HCT116 (cell line): ENCODE results near the gene RP9.

Experiments used
- CEBPB ChIP-seq: IDR thresholded peaks from 2 replicates; pipeline ENCODE4 v1.6.1; 2012; ENCODE audit warnings: low read depth
- EGR1 ChIP-seq: IDR thresholded peaks from 2 replicates; pipeline ENCODE4 v1.6.1; 2012; ENCODE audit warnings: low read depth
- EZH2 ChIP-seq: fragments of 200-600 bp; sonication (generic); IDR thresholded peaks from 2 replicates; pipeline ENCODE4 v1.6.1; 2017; ENCODE audit warnings: antibody characterized with exemption, mixed run types
- FOSL1 ChIP-seq: IDR thresholded peaks from 2 replicates; pipeline ENCODE4 v1.6.1; 2012; ENCODE audit warnings: low read depth
- POLR2A ChIP-seq: IDR thresholded peaks from 2 replicates; pipeline ENCODE4 v1.7.0; 2011; ENCODE audit warnings: borderline replicate concordance; ENCODE audit not compliant: insufficient read depth, insufficient read length; ENCODE audit errors: extremely low read depth
- POLR2AphosphoS5 ChIP-seq: IDR thresholded peaks from 2 replicates; pipeline ENCODE4 v1.6.1; 2011; ENCODE audit warnings: mild to moderate bottlenecking, low read depth, low read length, moderate library complexity
- SIN3A ChIP-seq: IDR thresholded peaks from 2 replicates; pipeline ENCODE4 v1.6.1; 2012; ENCODE audit warnings: low read depth
- SP1 ChIP-seq: IDR thresholded peaks from 2 replicates; pipeline ENCODE4 v1.6.1; 2012; ENCODE audit warnings: low read depth
- TCF7L2 ChIP-seq: IDR thresholded peaks from 2 replicates; pipeline ENCODE4 v1.7.0; 2011; ENCODE audit warnings: borderline replicate concordance, inconsistent platforms; ENCODE audit not compliant: insufficient read depth, insufficient read length; ENCODE audit errors: extremely low read depth
- TF ChIP-seq, protein P1 (sequence below), 3 experiments: fragments of 200-600 bp in 1 of 3; sonication (generic) in 1 of 3; IDR thresholded peaks in 2 of 3; conservative IDR thresholded peaks in 1 of 3; 2 replicates each; pipeline ENCODE4 v1.5.1; 2012 to 2017; ENCODE audit warnings: low read depth in 2 of 3, low read length in 2 of 3, antibody characterized with exemption in 1 of 3, borderline replicate concordance in 1 of 3, control low read depth in 1 of 3, mild to moderate bottlenecking in 1 of 3, mixed read lengths in 1 of 3, mixed run types in 1 of 3, moderate library complexity in 1 of 3; ENCODE audit not compliant: insufficient read depth in 1 of 3
- TF ChIP-seq, protein P2 (sequence below): IDR thresholded peaks from 2 replicates; pipeline ENCODE4 v1.6.1; 2011; ENCODE audit warnings: mild to moderate bottlenecking, low read length, moderate library complexity; ENCODE audit not compliant: insufficient replicate concordance; ENCODE audit errors: extremely low read depth
- TF ChIP-seq, protein P3 (sequence below): IDR thresholded peaks from 2 replicates; pipeline ENCODE4 v1.6.1; 2012; ENCODE audit warnings: low read depth
- TF ChIP-seq, protein P4 (sequence below): IDR thresholded peaks from 2 replicates; pipeline ENCODE4 v1.6.1; 2012

DNA sequence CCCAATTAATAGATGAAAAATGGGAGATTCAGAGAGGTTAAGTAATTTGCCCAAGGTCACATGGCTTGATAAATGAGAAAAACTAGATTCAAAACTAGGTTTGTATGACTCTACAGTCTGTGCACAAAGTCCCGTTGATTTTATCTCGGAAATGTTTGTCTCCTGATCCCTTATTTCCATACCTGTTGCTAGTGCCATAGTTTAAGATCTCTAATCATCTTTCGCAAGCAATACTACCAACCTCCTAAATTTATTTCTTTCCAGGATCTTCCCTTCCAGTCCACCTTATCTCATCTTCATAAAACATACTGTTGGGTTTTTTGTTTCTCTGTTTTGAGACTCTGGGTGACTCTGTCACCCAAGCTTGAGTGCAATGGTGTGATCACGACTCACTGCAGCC lies 49.6 kb downstream of the RP9 start:
- TF ChIP-seq EGR1 = no peak
- TF ChIP-seq, protein P1, sequence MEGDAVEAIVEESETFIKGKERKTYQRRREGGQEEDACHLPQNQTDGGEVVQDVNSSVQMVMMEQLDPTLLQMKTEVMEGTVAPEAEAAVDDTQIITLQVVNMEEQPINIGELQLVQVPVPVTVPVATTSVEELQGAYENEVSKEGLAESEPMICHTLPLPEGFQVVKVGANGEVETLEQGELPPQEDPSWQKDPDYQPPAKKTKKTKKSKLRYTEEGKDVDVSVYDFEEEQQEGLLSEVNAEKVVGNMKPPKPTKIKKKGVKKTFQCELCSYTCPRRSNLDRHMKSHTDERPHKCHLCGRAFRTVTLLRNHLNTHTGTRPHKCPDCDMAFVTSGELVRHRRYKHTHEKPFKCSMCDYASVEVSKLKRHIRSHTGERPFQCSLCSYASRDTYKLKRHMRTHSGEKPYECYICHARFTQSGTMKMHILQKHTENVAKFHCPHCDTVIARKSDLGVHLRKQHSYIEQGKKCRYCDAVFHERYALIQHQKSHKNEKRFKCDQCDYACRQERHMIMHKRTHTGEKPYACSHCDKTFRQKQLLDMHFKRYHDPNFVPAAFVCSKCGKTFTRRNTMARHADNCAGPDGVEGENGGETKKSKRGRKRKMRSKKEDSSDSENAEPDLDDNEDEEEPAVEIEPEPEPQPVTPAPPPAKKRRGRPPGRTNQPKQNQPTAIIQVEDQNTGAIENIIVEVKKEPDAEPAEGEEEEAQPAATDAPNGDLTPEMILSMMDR (IDR thresholded peaks at IDR 0.05 in 2 of 3, conservative IDR thresholded peaks at IDR 0.05 in 1 of 3; ENCODE audit: borderline replicate concordance in 1 of 3, insufficient read depth in 1 of 3, low read depth in 2 of 3, low read length in 2 of 3) = no peak
- no peak for TF ChIP-seq POLR2A
- TF ChIP-seq, protein P2, sequence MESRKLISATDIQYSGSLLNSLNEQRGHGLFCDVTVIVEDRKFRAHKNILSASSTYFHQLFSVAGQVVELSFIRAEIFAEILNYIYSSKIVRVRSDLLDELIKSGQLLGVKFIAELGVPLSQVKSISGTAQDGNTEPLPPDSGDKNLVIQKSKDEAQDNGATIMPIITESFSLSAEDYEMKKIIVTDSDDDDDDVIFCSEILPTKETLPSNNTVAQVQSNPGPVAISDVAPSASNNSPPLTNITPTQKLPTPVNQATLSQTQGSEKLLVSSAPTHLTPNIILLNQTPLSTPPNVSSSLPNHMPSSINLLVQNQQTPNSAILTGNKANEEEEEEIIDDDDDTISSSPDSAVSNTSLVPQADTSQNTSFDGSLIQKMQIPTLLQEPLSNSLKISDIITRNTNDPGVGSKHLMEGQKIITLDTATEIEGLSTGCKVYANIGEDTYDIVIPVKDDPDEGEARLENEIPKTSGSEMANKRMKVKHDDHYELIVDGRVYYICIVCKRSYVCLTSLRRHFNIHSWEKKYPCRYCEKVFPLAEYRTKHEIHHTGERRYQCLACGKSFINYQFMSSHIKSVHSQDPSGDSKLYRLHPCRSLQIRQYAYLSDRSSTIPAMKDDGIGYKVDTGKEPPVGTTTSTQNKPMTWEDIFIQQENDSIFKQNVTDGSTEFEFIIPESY = no peak
- TF ChIP-seq POLR2AphosphoS5 = no peak
- TF ChIP-seq, protein P3, sequence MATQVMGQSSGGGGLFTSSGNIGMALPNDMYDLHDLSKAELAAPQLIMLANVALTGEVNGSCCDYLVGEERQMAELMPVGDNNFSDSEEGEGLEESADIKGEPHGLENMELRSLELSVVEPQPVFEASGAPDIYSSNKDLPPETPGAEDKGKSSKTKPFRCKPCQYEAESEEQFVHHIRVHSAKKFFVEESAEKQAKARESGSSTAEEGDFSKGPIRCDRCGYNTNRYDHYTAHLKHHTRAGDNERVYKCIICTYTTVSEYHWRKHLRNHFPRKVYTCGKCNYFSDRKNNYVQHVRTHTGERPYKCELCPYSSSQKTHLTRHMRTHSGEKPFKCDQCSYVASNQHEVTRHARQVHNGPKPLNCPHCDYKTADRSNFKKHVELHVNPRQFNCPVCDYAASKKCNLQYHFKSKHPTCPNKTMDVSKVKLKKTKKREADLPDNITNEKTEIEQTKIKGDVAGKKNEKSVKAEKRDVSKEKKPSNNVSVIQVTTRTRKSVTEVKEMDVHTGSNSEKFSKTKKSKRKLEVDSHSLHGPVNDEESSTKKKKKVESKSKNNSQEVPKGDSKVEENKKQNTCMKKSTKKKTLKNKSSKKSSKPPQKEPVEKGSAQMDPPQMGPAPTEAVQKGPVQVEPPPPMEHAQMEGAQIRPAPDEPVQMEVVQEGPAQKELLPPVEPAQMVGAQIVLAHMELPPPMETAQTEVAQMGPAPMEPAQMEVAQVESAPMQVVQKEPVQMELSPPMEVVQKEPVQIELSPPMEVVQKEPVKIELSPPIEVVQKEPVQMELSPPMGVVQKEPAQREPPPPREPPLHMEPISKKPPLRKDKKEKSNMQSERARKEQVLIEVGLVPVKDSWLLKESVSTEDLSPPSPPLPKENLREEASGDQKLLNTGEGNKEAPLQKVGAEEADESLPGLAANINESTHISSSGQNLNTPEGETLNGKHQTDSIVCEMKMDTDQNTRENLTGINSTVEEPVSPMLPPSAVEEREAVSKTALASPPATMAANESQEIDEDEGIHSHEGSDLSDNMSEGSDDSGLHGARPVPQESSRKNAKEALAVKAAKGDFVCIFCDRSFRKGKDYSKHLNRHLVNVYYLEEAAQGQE = no peak
- TF ChIP-seq, protein P4, sequence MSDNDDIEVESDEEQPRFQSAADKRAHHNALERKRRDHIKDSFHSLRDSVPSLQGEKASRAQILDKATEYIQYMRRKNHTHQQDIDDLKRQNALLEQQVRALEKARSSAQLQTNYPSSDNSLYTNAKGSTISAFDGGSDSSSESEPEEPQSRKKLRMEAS = no peak
- no peak for TF ChIP-seq EZH2
- no peak for TF ChIP-seq SIN3A
- no peak for TF ChIP-seq FOSL1
- TF ChIP-seq CEBPB = no peak
- no peak for TF ChIP-seq SP1
- no peak for TF ChIP-seq TCF7L2
